Right lobe of liver (tissue), 4 donors: ENCODE results near the gene R3HCC1L.

Source experiments
- POLR2A ChIP-seq: fragments of 450-650 bp; IDR thresholded peaks from one replicate; pipeline ENCODE4 v1.6.1; 2017; ENCODE audit warnings: antibody characterized with exemption, mild to moderate bottlenecking
- TF ChIP-seq, protein P1 (sequence below), 4 donors: fragments of 200-600 bp in 3 of 4; fragments of 450-650 bp in 1 of 4; IDR thresholded peaks; one replicate each; pipeline versions ENCODE4 v1.5.1 to v1.8.0; 2016 to 2022; ENCODE audit warnings: antibody characterized with exemption in 4 of 4, mild to moderate bottlenecking in 2 of 4
- donor health status: DM: no; HTN: no; CAD: no.
- donor health status: DM: no; HTN: no; CAD: no.
- donor health status: DM: no; HTN: yes; CAD: no.

- TF ChIP-seq, protein P1, sequence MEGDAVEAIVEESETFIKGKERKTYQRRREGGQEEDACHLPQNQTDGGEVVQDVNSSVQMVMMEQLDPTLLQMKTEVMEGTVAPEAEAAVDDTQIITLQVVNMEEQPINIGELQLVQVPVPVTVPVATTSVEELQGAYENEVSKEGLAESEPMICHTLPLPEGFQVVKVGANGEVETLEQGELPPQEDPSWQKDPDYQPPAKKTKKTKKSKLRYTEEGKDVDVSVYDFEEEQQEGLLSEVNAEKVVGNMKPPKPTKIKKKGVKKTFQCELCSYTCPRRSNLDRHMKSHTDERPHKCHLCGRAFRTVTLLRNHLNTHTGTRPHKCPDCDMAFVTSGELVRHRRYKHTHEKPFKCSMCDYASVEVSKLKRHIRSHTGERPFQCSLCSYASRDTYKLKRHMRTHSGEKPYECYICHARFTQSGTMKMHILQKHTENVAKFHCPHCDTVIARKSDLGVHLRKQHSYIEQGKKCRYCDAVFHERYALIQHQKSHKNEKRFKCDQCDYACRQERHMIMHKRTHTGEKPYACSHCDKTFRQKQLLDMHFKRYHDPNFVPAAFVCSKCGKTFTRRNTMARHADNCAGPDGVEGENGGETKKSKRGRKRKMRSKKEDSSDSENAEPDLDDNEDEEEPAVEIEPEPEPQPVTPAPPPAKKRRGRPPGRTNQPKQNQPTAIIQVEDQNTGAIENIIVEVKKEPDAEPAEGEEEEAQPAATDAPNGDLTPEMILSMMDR (IDR thresholded peaks at IDR 0.05) = no peak
- no peak for TF ChIP-seq POLR2A
These were observed 152.9 kb downstream of the R3HCC1L start for GRCh38 chr10:98287321-98287720.
